Measurements from ENCODE around the gene TSSK3.

TSSK3 gene

DNA sequence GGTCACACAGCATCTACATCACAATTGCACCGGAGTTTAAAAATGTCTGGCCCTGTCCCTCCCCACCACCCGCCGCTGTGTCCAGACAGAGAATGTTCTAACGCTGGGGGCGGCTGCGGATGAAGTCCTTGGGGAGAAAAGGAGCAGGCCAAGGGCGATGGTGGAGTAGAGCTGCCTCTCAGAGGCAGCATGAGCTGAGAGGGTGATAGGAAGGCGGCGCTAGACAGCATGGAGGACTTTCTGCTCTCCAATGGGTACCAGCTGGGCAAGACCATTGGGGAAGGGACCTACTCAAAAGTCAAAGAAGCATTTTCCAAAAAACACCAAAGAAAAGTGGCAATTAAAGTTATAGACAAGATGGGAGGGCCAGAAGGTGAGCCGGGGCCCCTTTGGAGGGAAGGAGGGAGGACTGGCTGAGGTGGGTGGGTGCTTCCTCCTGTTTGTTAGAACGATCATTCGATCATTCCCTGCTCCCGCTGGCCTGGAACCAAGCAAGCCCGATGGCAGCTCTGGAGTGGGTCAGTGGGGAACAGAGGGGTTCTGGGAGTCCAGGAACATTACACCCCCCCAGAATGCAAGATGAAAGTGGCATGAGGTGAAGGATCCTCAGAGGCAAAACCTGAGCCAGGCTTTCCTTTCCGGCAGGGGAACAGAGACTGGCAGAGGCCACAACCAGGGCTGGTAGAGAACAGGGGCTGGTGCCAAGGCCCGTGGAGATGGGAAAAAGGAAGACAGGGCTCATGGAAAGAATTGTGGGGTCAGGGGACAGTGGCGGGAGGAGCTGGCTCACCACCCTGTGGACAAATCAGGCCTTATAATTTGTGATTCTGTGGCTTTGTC lies at the start of gene TSSK3, which contains the start of gene FAM229A:
Gene TSSK3, plus strand, starts transcription at position 66 of the 840 bp plus-strand sequence. Its CDS starts 163 bp downstream, at position 229.
Gene FAM229A, minus strand, starts transcription at position 12 of the 840 bp plus-strand sequence. CDS start 394 bp downstream, outside the sequence.
- no peak for DNase-seq (ENCODE audit: low spot score)

GRCh38 chr1:32316903-32317277 lies 45.4 kb upstream of the TSSK3 start:
- no peak for DNase-seq (ENCODE audit: low spot score)

DNA sequence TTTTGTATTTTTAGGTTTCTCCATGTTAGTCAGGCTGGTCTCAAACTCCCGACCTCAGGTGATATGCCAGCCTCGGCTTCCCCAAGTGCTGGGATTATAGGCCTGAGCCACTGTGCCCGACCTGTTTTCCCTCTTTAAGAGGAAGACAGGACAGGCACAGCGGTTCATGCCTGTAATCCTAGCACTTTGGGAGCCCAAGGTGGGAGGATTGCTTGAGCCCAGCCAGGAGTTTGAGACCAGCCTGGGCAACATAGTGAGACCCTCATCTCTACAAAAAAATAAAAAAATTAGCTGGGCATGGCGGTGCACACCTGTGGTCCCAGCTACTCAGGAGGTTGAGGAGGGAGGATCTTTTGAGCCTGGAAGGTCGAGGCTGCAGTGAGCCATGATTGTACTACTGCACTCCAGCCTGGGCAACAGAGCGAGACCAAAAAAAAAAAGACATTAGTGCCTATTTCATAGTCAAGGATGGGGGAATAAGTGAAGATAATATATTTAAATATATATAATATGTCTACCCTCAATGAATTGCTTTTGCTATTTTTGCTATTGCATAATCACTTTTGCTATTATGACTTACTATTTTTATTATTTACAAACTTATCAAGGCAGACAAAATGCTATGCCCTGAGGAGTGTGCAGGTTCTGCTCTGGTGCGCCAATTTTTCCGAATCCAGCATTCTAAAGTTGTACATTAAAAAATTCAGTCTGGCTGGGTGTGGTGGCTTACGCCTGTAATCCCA lies 44.0 kb upstream of the TSSK3 start:
- DNase-seq (ENCODE audit: low spot score): no peak

DNA sequence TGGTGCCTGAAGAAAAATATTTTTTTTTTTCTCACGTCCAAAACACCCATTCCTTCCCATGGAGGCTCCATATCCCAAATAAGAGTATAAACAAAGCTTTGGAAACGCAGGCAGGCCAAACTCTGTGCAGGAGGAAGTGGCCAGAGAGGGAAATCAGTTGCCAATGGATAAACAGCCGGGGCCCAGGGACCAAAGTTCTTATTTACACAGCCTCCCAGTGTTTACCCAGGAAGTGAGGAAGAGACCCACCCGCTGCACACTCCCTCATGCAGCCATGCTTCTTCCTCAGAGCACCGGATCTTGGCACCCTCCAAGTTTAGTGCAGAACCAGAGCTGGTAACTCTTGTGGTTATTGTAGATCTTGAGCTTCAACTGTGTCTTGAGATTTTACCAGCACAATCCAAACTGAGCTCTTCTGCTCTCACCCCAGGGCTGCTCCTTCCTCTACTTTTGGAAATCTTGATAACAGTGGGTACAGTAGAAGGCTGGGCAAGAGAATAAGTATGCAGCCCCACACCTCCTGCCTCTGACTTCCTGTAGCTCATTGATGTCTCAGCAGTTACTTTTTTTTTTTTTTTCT lies 40.5 kb upstream of the TSSK3 start:
- DNase-seq (ENCODE audit: low spot score): no peak

GRCh38 chr1:32327204-32327603 lies 35.1 kb upstream of the TSSK3 start:
- no peak for DNase-seq (ENCODE audit: low spot score)

DNA sequence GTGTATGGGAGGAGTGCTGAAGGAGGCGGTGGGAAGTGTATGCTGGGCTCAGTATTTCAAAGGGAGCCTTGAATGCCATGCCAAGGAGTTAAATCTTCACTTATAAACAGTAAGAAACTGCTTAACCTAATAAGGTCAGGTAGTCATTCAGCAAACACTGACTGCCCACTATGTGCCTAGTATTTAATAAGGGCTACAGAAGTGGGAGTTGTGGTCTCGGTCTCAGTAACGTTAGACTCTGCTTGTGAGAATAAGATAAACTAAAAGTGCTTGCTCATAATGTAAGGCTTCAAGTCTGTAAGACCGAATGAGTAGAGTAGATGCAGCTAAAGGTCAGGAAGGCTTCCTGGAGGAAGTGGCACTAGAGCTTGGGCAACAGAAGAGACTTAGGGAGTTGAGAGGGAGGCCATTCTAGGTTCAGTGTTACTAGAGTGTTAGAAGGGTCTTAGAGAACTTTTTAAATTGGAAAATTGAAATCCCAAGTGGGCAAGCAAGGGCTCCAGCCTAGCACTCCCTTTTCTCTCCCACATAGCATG lies 32.3 kb upstream of the TSSK3 start:
- no peak for DNase-seq (ENCODE audit: low spot score)

DNA sequence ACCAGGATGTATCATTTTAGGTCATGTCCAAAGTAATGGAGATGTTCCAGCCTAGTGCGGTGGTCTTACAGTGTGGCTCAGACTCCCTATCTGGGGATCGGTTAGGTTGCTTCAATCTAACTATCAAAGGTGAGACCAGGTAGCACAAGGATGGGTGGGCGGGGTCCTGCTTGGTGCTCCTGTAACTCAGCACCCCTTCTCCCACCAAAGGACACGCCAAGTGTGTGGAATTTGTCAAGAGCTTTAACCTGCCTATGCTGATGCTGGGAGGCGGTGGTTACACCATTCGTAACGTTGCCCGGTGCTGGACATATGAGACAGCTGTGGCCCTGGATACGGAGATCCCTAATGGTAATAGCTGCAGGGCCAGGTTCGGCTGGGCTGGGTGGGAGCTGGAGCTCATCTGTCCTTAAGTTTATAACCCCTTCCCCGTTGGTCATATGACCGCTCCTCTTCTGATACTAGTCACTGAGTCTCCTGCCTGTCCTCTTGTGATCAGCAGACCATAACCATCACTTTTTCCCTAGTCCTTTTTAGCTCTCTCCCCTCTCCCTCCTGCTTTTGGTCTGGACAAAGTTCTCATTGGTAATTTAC lies 31.7 kb upstream of the TSSK3 start:
- no peak for DNase-seq (ENCODE audit: low spot score)

DNA sequence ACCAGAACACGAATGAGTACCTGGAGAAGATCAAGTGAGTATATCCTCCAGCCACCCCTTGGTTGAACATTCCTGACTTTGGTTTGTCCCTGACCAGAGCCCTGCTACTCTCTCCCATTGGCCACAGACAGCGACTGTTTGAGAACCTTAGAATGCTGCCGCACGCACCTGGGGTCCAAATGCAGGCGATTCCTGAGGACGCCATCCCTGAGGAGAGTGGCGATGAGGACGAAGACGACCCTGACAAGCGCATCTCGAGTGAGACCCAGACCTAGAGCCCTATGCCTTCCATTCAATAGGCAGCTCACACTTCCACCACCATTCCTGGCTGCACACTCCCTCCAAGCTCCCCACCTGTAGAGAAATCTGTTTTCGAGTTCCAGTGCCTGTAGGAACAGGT lies 30.8 kb upstream of the TSSK3 start:
- DNase-seq (ENCODE audit: low spot score): no peak

GRCh38 chr1:32332290-32333079 lies 29.9 kb upstream of the TSSK3 start:
- DNase-seq (ENCODE audit: low spot score): no peak

DNA sequence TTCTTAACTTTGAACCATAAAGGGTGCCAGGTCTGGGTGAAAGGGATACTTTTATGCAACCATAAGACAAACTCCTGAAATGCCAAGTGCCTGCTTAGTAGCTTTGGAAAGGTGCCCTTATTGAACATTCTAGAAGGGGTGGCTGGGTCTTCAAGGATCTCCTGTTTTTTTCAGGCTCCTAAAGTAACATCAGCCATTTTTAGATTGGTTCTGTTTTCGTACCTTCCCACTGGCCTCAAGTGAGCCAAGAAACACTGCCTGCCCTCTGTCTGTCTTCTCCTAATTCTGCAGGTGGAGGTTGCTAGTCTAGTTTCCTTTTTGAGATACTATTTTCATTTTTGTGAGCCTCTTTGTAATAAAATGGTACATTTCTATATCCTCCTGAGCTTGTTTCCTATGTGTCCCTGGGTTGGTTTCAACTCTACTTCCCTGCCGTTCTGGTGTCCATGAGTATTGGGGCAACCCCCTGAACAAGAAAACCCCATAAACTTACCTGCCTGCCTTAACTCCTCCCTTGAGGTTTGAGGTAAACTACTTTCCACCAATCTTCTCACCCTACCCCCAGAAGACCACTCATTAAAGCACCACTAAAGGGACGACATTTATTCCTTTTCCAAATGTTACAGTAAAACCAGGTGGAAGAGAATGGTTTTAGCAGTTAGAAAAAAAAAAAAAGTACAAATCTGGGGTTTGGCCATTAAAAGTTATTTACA lies 28.9 kb upstream of the TSSK3 start:
- no peak for DNase-seq (ENCODE audit: low spot score)

- peak; percentile 60 for DNase-seq (ENCODE audit: low spot score)
These were observed 28.0 kb upstream of the TSSK3 start for GRCh38 chr1:32334274-32334861.

DNA sequence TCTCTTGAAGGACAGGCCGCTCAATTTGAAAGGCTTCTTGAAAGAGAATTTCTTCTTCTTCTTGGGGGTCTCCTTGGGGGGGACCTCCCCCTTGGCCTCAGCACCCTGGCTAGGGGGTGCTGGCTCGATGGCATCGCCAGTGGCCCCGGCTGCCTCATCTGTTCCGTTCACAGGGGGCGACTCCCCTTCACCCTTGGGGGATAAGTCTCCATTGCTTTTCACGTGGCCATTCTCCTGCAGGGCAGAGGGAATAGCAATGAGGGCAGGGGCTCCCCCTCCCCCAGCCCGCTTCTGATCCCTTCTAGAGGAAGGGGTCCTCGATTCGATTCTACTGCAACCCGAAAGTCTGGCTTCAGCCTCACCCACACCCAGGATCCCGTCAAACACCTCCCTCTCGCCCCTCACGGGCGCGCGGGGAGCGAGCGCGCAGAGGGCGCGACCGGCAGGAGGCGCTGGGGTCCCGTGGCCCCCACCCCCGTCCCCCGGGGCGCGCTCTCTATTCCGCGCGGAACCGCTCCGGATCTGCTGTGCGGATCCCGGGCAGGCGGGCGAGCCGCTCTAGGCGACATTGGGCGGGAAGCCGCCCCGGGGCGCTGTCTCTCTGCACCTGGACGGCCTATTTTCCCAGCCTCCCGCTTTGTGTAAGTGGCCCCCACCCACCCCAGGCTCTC lies 27.3 kb upstream of the TSSK3 start:
- DNase-seq (ENCODE audit: low spot score): no peak

- DNase-seq (ENCODE audit: low spot score): no peak
These were observed 26.9 kb upstream of the TSSK3 start for GRCh38 chr1:32335535-32335789.

- DNase-seq (ENCODE audit: low spot score): peak; percentile 75
These were observed 26.3 kb upstream of the TSSK3 start, which contains the start of gene MARCKSL1 for GRCh38 chr1:32335790-32336590. TSS of gene MARCKSL1 (minus strand) at chr1:32336233. CDS start at chr1:32336033, 200 bp downstream.

GRCh38 chr1:32336591-32336932 lies 25.8 kb upstream of the TSSK3 start:
- DNase-seq (ENCODE audit: low spot score): no peak

GRCh38 chr1:32336963-32337675 lies 25.2 kb upstream of the TSSK3 start:
- DNase-seq (ENCODE audit: low spot score): no peak

DNA sequence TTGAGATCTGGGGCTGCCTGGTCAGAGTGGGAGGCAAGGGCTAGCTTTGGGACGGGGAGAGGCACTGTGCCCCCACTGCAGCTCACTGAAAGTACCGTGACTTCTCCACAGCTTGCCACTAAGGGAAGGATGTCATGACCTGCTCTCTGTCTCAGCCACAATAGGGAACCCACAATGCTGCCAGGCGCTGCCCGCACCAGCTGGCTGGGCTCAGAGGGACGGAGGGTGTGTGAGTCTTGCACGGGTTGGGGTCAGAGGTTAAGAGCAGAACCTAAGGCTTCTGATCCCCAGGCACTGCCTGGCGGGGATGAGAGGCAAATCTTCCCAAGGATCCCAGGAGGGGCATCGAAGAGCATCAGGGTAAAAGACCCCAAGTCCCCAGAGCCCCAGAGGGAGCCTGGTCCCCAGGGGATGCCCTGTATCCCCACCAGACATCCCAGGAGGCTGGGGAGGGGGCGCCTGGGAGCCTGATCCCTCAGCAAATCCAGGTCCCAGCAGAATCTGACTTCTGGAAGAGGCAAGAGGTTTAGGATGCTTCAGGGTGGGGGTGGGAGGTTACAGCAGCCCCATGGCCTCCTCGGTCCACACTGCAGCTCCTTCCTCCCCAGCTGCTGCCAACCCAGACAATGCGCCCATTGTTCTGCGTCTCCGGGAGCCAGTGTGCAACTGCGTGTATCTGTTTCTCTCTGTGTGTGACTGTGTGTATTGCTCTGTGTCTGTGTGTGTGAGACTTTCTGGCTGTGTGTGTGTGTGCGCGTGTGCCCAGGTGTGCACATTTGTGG lies 24.3 kb upstream of the TSSK3 start:
- no peak for DNase-seq (ENCODE audit: low spot score)

All from cerebellar cortex (tissue), 1 donor.